Nucleus accumbens (tissue), 56 donors: Measurements from ENCODE around the gene NUP210L.
"Not testable (repeated sequence)": the region's sequence is repeated elsewhere in the genome, so short reads cannot be mapped to it uniquely, and the experiment has no call there.

Source experiments
- DNase-seq, 56 donors: peaks; one replicate each; lab custom pipeline; 2025; lab: John Stamatoyannopoulos, UW

Gene NUP210L

GRCh38 chr1:154171223-154171583, 16.3 kb upstream of the NUP210L start:
- no peak for DNase-seq

- DNase-seq: peak in 20 of 56 donors; percentile 3 to 66 (median 26)
Observed at GRCh38 chr1:154170547-154171222, 15.8 kb upstream of the NUP210L start.

- DNase-seq: peak in 7 of 56 donors; percentile 7 to 30 (median 9)
Observed at GRCh38 chr1:154167461-154167860, 12.6 kb upstream of the NUP210L start.

GRCh38 chr1:154166207-154166606, 11.3 kb upstream of the NUP210L start:
- no peak for DNase-seq

DNA sequence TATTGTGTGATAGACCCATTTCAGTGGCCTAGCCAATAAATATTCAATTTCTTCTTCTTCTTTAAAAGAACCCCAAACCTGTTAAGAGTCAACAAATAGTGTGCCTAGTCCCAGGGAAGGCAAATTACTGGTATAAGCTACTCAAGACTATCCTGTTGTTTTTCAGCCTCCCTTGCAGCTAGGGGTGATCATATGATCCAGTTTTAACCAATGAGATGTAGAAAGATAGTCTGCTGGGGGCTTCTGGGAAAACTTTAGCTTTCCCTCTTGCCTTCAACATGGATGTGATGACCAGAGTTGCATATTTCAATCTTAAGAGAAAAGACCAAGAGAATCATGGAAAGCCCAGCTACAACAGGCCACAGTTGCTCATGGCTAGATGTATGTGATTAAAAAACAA, 4.7 kb upstream of the NUP210L start:
- DNase-seq: no peak

GRCh38 chr1:154158307-154159125, 3.6 kb upstream of the NUP210L start:
- no peak for DNase-seq

DNA sequence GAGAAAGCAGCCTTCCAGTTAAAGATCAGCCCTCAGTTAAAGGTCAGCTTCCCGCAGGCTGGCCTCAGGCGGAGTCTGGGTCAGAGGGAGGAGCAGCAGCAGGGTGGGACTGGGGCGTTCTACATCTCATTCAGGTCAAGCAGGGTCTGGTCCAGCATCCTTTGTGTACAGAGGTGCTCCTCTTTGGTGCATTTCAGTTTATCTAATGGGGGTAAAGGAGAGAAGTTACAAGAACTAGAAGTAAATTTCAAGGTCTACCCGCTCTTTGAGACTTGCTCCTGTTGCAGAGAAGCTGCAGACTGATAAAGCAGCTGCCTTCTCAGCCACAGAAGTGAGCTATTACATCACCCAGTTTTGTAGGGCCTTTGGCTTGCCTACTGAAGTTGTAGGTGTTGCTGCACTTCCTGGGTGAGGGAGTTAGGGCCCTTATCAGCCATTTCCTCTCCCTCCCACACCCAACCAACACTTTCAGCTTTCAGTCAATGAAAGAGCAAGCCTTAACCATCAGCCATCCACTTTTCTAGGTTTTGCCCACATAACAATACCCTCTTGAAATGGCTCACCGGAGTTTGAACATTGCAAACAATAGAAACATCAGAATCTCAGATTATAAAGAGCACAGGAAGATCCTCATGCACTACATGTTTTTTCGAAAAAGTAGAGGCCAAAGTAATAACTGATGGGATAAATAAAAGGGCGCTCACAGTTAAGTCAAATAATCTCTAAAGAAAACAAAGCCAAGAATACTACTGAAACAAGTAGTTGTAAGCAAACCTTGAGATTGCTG, 2.8 kb upstream of the NUP210L start:
- peak in 6 of 56 donors; percentile 5 to 27 (median 24) for DNase-seq

DNA sequence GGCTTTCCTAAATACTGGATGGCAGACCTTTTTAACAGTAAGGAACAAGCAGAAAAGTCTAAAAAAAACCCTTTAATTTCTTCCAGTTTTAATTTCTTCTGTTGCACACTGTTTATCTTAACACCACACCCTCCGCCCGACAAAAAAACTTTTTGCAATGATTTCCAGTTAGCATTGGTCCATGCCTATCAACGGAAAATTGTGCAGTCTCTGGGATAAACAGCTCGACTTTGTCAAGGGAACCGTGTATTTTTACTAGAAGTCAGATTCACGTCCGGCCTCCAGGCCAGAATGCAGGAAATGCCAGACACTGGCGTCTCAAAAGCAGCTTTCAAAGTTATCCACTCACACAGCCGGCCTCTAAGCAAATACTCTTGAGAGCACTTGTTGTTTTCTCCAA, 378 bp upstream of the NUP210L start:
- DNase-seq: no peak

DNA sequence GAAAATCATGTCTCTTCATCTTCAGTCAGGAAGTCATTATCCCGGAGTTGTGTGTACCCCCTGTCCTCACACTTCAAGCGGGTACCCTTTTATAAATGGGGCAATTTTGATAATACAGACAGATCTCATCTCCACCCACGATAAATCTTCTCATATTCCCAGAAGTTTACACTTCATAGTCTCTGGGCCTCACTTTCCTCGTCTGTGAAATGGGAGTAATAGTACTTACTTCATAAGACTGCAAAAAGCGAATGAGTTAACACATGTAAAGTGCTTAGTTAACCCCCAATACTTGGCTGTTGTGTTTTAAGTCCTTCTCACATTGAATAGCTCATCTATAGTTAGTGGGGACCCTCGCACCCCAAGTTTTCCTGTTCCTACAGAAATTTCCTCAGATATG, 820 bp downstream of the NUP210L start:
- no peak for DNase-seq

GRCh38 chr1:154151311-154151710, 3.6 kb downstream of the NUP210L start:
- DNase-seq: no peak

GRCh38 chr1:154148807-154149206, 6.1 kb downstream of the NUP210L start:
- no peak for DNase-seq

- DNase-seq: not testable (repeated sequence)
Observed at GRCh38 chr1:154147505-154147904, 7.4 kb downstream of the NUP210L start.

DNA sequence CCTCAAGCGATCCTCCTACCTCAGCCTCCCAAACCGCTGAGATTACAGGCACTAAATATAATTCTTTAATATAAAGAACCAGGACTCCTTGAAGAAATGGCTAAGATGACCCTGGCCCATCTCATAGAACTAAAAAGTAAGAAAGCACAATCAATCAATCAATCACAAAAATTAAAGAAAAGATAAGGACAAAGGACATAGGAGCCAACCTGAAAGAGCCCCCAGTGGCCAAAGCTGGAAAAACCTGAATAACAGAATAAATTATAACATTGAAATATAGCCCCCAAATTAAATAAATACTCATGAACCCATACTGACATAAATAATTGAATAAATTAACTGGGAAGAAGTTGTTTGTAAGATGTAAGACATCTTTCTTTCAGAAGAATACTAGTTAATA, 8.9 kb downstream of the NUP210L start:
- no peak for DNase-seq

GRCh38 chr1:154142358-154142757, 12.5 kb downstream of the NUP210L start:
- DNase-seq: no peak

DNA sequence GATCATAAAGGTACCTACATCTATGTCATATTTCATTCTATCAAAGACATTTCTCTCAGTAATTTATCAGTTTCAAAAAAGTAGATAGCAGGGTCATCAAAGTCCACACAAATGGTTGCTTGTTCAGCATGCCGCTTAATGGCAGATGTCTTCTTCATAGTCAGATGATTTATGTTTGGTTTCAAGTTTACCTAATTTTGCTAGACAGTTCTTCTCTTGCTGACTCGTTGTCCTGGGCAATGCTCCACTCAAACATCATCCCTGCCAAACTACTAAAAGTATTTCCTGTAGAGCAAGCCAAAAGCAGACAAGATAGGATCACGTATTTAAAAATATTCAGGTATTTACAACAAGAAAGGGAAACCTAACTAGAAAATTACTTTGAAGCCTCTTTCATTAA, 13.6 kb downstream of the NUP210L start:
- no peak for DNase-seq

DNA sequence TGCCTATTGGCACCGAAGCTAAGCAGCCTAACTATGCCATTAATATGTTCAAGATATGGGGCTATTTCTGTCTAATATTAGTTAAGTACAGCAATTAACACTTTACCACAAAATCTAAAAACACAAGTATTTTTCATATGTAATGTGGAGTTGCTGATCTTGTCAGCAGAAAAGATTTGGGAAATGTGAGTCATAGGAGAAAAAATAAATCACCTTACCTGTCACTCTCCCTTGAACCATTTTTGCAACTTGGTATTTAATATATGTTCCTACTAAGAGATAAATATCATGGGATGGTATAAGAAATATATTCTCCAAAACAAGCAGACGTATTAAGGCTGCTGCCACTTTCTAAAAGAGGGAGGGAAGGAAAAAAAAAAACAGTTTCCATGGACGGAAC, 17.0 kb downstream of the NUP210L start:
- DNase-seq: no peak

GRCh38 chr1:154133256-154133655, 21.6 kb downstream of the NUP210L start:
- no peak for DNase-seq

DNA sequence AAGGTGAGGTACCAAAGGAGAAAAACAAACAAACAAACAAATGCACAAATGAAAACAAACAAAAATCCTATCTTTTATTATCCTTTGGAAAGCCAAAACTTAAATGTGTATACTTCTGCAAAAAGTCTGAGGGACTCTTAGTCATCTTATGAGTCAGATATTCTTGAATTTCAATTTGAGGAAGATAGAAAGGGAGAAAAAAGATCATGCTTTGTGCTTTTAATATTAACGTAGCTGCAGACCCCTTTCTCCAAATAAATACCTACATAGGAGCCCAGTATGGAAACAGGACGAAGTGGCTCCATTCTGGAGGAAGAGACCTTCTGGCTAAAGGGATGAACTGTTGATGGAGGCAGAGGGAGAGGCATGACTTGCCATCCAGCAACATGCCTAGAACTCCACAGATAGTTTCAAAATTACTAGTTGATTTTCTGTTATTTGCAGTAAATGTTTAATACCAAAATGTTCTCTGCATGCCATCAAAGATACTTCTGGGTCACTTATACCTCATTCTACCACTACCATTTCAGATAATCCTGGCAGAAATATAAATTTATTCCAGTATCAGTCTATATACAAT, 25.4 kb downstream of the NUP210L start:
- no peak for DNase-seq

- not testable (repeated sequence) for DNase-seq
Observed at GRCh38 chr1:154123205-154123604, 31.7 kb downstream of the NUP210L start.

- DNase-seq: no peak
Observed at GRCh38 chr1:154117642-154118041, 37.2 kb downstream of the NUP210L start.

DNA sequence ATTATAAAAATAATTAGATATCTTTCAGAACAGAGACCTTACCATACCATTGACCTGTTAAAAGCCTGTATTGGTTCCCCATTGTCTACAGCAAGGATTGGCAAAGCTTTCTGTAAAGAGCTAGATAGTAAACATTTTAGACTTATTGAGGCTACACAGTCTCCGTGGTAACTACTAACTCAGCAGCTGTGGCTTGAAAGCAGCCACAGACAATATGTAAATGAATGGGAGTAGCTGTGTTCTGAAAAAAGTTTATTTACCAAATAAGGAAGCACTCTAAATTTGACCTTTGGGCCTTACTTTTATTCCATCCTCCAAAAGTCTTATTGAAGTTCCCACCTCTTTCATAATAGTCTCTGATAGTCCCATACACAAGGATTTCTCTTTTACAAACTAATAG, 39.7 kb downstream of the NUP210L start:
- no peak for DNase-seq
